Gastroesophageal sphincter (tissue), 4 donors: ENCODE results near the gene CHRM2. TPM values are rescaled to one million over a fixed set of nuclear protein-coding genes. Genes with fewer than 3 reads are reported as not detected.
A peak's percentile ranks its signal among the peaks of the same experiment; 100 is the strongest.
"Not testable (repeated sequence)": the region's sequence is repeated elsewhere in the genome, so short reads cannot be mapped to it uniquely, and the experiment has no call there.

ENCODE experiments used
- ATAC-seq: fragments of 150-250 bp; one replicate; pipeline ENCODE4 v1.9.1; 2016; ENCODE audit warnings: mild to moderate bottlenecking, moderate library complexity
- H3K27ac ChIP-seq, 4 donors: fragments of 200-600 bp; sonication (generic) in 3 of 4; 1 replicate in 3 of 4; 2 replicates in 1 of 4; pipeline ENCODE4 v1.5.1; 2016 to 2019
- H3K27me3 ChIP-seq: fragments of 200-600 bp; sonication (generic); one replicate; pipeline ENCODE4 v1.5.1; 2019
- H3K36me3 ChIP-seq, 2 donors: fragments of 200-600 bp; sonication (generic); one replicate each; pipeline ENCODE4 v1.5.1; 2019; ENCODE audit warnings: control low read depth in 1 of 2
- H3K4me1 ChIP-seq, 3 donors: fragments of 200-600 bp; sonication (generic); 1 replicate in 2 of 3; 2 replicates in 1 of 3; pipeline ENCODE4 v1.5.1; 2016 to 2019; ENCODE audit warnings: control low read depth in 2 of 3
- H3K4me3 ChIP-seq, 2 donors: fragments of 200-600 bp; sonication (generic); one replicate each; pipeline ENCODE4 v1.5.1; 2019; ENCODE audit warnings: mild to moderate bottlenecking in 1 of 2, moderate library complexity in 1 of 2
- H3K9me3 ChIP-seq, 3 donors: fragments of 200-600 bp; sonication (generic); one replicate each; pipeline ENCODE4 v1.5.1; 2017 to 2019; ENCODE audit warnings: control low read depth in 2 of 3
- EP300 ChIP-seq: sonication (generic); formaldehyde crosslinking; IDR thresholded peaks from one replicate; pipeline ENCODE4 v1.6.1; 2017; ENCODE audit warnings: antibody characterized with exemption, mild to moderate bottlenecking
- POLR2A ChIP-seq, 2 donors: fragments of 450-650 bp; IDR thresholded peaks; one replicate each; pipeline ENCODE4 v1.6.1; 2017; ENCODE audit warnings: antibody characterized with exemption in 2 of 2, mild to moderate bottlenecking in 2 of 2, moderate library complexity in 1 of 2
- POLR2AphosphoS5 ChIP-seq: sonication (generic); formaldehyde crosslinking; IDR thresholded peaks from one replicate; pipeline ENCODE4 v1.6.1; 2017; ENCODE audit warnings: antibody characterized with exemption
- WGBS, 2 donors: methylation state at CpG; one replicate each; pipeline ENCODE4 v1.1.5; 2018; ENCODE audit warnings: low coverage in 1 of 2; 5-methylcytosine and 5-hydroxymethylcytosine counted together
- total RNA-seq, 4 donors: library from RNA; depleted of rRNA; stranded (reverse); fragments of >200 nt; gene quantifications; one replicate each; pipeline ENCODE4 v1.1.0, GENCODE V29; 2016
- TF ChIP-seq, protein P1 (sequence below), 4 experiments: fragments of 200-600 bp in 2 of 4; fragments of 450-650 bp in 2 of 4; sonication (generic) in 1 of 4; IDR thresholded peaks; one replicate each; pipeline ENCODE4 v1.5.1; 2017 to 2019; ENCODE audit warnings: antibody characterized with exemption in 4 of 4, mild to moderate bottlenecking in 2 of 4, moderate library complexity in 2 of 4

Gene CHRM2
- total RNA-seq: 100 to 1,000 TPM in 1 of 4 donors, 10 to 100 TPM in 3; 11.5 to 130 (median 65.3) TPM

GRCh38 chr7:136868496-136869000 lies at the start of gene CHRM2:
TSS of gene CHRM2 (plus strand) at chr7:136868652. CDS start at chr7:137014866, 146,214 bp downstream.
- H3K9me3 ChIP-seq: no peaks in the 10 kb centered on the region
- H3K27ac ChIP-seq: peak within 1 kb of the TSS; percentile 14 to 77 (median 50)
- H3K36me3 ChIP-seq: no peaks in the 10 kb centered on the region
- H3K4me1 ChIP-seq: peaks cover 0 to 40% (median 26%) of the 10 kb centered on the region in 3 donors
- H3K4me3 ChIP-seq: peak within 1 kb of the TSS; percentile 38 to 62
- TF ChIP-seq POLR2A (IDR thresholded peaks at IDR 0.05): no peak
- TF ChIP-seq POLR2AphosphoS5: no peak
- TF ChIP-seq EP300: no peak
- no peak for ATAC-seq
- WGBS, 2 donors: 0% methylated on average over 9 of the region's 23 CpGs
- H3K27me3 ChIP-seq: peaks cover 37% of the 10 kb centered on the region

- WGBS, 2 donors: no CpG with 5 or more reads among the region's 16 CpGs
Measured at GRCh38 chr7:136831398-136831797, 37.1 kb upstream of the CHRM2 start.

GRCh38 chr7:136845899-136846465 lies 22.5 kb upstream of the CHRM2 start:
- TF ChIP-seq EP300: no peak
- TF ChIP-seq POLR2AphosphoS5: no peak
- TF ChIP-seq POLR2A (IDR thresholded peaks at IDR 0.05): no peak
- TF ChIP-seq, protein P1, sequence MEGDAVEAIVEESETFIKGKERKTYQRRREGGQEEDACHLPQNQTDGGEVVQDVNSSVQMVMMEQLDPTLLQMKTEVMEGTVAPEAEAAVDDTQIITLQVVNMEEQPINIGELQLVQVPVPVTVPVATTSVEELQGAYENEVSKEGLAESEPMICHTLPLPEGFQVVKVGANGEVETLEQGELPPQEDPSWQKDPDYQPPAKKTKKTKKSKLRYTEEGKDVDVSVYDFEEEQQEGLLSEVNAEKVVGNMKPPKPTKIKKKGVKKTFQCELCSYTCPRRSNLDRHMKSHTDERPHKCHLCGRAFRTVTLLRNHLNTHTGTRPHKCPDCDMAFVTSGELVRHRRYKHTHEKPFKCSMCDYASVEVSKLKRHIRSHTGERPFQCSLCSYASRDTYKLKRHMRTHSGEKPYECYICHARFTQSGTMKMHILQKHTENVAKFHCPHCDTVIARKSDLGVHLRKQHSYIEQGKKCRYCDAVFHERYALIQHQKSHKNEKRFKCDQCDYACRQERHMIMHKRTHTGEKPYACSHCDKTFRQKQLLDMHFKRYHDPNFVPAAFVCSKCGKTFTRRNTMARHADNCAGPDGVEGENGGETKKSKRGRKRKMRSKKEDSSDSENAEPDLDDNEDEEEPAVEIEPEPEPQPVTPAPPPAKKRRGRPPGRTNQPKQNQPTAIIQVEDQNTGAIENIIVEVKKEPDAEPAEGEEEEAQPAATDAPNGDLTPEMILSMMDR (IDR thresholded peaks at IDR 0.05): no peak
- Histone ChIP-seq H3K4me1 (no peaks in the 10 kb centered on the region), H3K27me3 (no peaks in the 10 kb centered on the region), H3K9me3 (peaks cover 0 to 4% (median 0%) of the 10 kb centered on the region in 3 donors), H3K27ac (no peak overlapping the region), H3K36me3 (no peaks in the 10 kb centered on the region), H3K4me3 (no peak overlapping the region)
- whole genome bisulfite sequencing, 2 donors: 62 to 100% methylated on average over 1 of the region's 1 CpG
- no peak for ATAC-seq

More at GRCh38 chr7:136831398-136831797, 37.1 kb upstream of the CHRM2 start:
- H3K9me3 ChIP-seq, H3K4me1 ChIP-seq, H3K4me3 ChIP-seq, H3K27ac ChIP-seq, ATAC-seq, H3K27me3 ChIP-seq, H3K36me3 ChIP-seq: not testable (repeated sequence)

GRCh38 chr7:136847858-136848257 lies 20.6 kb upstream of the CHRM2 start:
- Histone ChIP-seq H3K36me3 (no peaks in the 10 kb centered on the region), H3K9me3 (no peaks in the 10 kb centered on the region), H3K27ac (no peak overlapping the region), H3K27me3 (no peaks in the 10 kb centered on the region), H3K4me1 (no peaks in the 10 kb centered on the region), H3K4me3 (no peak overlapping the region)
- ATAC-seq: no peak
- TF ChIP-seq POLR2A (IDR thresholded peaks at IDR 0.05) (no peak), POLR2AphosphoS5 (no peak), EP300 (no peak)
- TF ChIP-seq, protein P1 (IDR thresholded peaks at IDR 0.05): no peak
- 91 to 100% methylated on average over 2 of the region's 2 CpGs for WGBS, 2 donors

DNA sequence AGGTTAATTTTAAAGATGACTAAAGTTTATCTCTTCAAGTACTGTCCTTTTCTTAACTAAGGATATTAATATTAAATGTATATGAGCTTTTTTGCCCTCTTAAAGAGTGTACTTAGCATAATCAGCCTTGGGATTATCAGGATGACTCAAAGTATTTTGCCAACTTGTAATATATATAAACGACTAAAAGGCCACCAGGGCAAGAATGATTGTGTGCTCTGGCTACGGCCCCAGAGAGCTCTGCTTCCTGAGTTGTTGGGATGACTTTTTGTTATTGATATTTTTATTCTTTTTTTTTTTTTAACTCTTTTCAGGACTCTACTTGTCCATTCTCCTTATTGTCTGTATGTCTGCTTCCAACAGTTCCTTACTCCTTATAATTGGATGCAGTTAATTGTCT lies 14.8 kb upstream of the CHRM2 start:
- Histone ChIP-seq H3K9me3 (no peaks in the 10 kb centered on the region), H3K36me3 (no peaks in the 10 kb centered on the region), H3K27ac (no peak overlapping the region), H3K4me1 (no peaks in the 10 kb centered on the region), H3K4me3 (no peak overlapping the region), H3K27me3 (no peaks in the 10 kb centered on the region)
- no peak for ATAC-seq
- TF ChIP-seq, protein P1 (IDR thresholded peaks at IDR 0.05): no peak
- no peak for TF ChIP-seq POLR2A (IDR thresholded peaks at IDR 0.05)
- TF ChIP-seq POLR2AphosphoS5: no peak
- TF ChIP-seq EP300: no peak
- WGBS, 2 donors: 13 to 28% methylated on average over 2 of the region's 2 CpGs

DNA sequence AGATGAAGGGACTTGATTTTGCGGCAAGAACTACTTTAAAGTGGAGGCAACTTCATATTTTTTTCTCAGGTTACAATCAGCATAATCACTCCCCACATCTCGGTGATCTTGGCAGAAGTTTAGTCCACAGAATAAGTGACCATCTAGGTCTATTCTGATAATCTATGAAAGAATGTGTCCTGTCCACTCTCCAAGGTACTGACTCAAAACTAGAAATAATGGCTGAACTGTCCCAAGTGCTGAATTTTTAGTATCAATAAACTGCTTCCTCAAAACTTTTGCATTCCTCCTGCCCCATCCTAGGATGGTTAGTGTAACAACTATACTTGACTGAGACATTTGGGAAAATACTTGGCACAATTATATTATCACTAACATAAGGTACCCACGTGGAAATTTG lies 10.9 kb upstream of the CHRM2 start:
- Histone ChIP-seq H3K9me3 (no peaks in the 10 kb centered on the region), H3K27ac (no peak overlapping the region), H3K4me3 (no peak overlapping the region), H3K4me1 (no peaks in the 10 kb centered on the region), H3K27me3 (no peaks in the 10 kb centered on the region), H3K36me3 (no peaks in the 10 kb centered on the region)
- no peak for ATAC-seq
- TF ChIP-seq, protein P1 (IDR thresholded peaks at IDR 0.05): no peak
- TF ChIP-seq POLR2AphosphoS5 (no peak), POLR2A (IDR thresholded peaks at IDR 0.05) (no peak), EP300 (no peak)
- WGBS, 2 donors: 36 to 44% methylated on average over 3 of the region's 3 CpGs
